Skin epidermis (tissue), 12 donors: Measurements from ENCODE around the gene MRPL21.
"Not testable (repeated sequence)": the region's sequence is repeated elsewhere in the genome, so short reads cannot be mapped to it uniquely, and the experiment has no call there.

ENCODE experiments used
- H3K27ac ChIP-seq, 21 experiments: fragments of 200-600 bp; sonication (generic) in 11 of 21; one replicate each; pipeline ENCODE4 v1.5.0; 2020; ENCODE audit warnings: mild to moderate bottlenecking in 3 of 21, inconsistent platforms in 2 of 21, moderate library complexity in 2 of 21
- H3K4me3 ChIP-seq, 7 experiments: fragments of 200-600 bp; sonication (generic) in 2 of 7; one replicate each; pipeline ENCODE4 v1.5.0; 2020; ENCODE audit warnings: inconsistent platforms in 2 of 7, mild to moderate bottlenecking in 2 of 7, moderate library complexity in 1 of 7

Gene MRPL21

DNA sequence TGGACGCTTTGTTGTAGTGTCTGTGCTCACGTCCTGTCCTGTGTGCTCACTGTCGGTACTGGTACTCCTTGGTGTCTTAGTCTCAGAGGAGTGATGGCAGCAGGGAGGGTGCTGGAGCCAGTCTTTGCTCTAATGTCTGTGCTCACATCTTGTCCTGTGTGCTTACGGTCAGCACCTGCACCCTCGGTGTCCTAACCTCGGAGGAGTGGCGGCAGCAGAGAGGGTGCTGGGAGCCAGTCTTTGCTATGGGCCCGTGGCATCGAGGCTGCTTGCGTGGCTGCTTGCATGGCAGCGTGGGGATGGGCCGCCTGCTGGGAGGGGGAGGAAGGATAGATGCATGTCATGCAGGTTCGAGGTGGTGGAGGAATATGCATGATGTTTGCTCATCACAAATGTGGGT lies 12.8 kb upstream of the MRPL21 start:
- H3K4me3 ChIP-seq = no peak overlapping the region
- no peak overlapping the region for H3K27ac ChIP-seq

DNA sequence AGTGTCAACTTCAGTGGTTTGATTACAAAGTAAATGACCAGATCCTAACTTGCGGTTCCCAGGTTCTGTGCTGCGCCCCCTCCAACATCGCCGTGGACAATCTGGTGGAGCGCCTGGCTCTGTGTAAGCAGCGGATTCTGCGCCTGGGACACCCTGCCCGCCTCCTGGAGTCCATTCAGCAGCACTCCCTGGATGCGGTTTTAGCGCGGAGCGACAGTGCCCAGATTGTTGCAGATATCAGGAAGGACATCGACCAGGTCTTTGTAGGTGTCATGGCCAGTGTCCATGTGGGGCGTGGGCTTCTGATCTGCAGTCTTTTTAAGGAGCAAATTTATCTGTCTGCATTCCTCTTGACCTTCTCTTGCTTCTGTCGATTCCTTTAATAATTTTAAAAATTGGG lies 11.1 kb upstream of the MRPL21 start:
- no peak overlapping the region for H3K27ac ChIP-seq
- H3K4me3 ChIP-seq = no peak overlapping the region

DNA sequence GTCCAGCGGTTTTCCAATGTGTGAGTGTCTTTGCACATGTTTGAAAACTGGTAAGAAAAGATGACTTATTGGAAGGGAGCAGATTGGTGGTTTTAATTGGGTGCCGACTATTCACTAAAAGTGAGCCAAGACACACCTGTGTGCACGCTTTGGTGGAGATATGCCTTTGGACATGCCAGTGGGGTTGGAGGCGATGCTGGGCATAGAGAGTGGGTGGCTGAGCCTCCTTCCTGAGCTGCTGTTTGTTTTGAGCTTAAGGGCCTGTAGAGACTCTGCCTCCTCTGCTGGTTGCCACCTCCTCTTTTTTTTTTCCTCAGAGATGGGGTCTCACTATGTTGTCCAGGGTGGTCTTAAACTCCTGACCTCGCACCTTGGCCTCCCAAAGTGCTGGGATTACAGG lies 9.6 kb upstream of the MRPL21 start:
- no peak overlapping the region for H3K27ac ChIP-seq
- H3K4me3 ChIP-seq = no peak overlapping the region

DNA sequence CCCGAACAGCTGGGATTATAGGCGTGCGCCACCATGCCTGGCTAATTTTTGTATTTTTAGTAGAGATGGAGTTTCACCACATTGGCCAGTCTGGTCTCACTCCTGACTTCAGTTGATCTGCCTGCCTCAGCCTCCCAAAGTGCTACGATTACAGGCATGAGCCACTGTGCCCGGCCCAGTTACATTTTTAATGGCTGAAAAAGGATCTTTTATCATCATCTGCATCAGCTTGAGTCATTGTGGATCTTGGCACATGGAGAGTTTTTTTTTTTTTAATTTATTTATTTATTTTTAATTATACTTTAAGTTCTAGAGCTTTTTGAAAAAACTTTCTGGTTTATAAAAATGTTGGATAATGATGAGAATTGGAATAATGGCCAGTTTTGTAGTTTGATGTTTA lies 8.6 kb upstream of the MRPL21 start:
- H3K4me3 ChIP-seq = no peak overlapping the region

DNA sequence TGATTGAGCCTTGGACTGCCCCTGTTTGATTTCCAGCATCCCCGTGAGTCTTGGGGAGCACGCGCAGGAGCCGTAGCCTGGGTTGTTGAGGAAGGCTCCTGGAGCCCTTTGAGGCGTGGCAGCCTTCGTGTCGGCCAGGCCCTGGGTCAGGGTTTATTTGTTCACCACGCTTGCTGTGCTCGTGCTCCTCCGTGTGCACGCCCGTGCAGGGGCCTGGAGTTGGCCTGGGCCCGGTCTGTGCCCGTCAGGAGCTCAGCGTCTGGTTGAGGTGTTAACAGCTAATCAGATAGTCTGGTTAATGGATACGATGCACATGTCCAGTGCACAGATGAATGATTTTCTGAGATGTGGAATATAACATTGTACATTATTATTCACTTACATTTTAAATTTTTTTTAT lies 8.1 kb upstream of the MRPL21 start:
- H3K27ac ChIP-seq = peak overlapping the region in 1 of 21 experiments; percentile 9

More for the DNA sequence above, 8.6 kb upstream of the MRPL21 start:
- H3K27ac ChIP-seq = no peak overlapping the region

DNA sequence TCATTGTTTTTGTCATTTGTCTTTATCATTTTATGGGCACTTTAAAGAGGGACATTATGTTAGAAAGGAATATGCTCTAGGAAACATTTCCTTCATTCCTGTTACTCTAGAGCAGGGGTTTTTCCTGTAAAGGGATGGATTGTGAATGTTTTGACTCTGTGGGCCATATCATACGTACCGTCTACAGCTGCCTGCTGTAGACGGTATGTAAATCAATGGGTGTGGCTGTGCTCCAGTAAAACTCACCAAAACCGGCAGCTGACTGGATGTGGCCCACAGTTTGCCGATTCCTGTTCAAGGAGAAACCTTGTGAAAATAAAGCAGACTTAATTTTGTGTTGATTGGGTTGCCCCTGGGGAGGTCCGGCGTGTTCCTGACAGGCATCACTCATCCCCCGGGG lies 7.3 kb upstream of the MRPL21 start:
- Histone ChIP-seq H3K4me3 (no peak overlapping the region), H3K27ac (no peak overlapping the region)

More for the DNA sequence above, 8.1 kb upstream of the MRPL21 start:
- no peak overlapping the region for H3K4me3 ChIP-seq

DNA sequence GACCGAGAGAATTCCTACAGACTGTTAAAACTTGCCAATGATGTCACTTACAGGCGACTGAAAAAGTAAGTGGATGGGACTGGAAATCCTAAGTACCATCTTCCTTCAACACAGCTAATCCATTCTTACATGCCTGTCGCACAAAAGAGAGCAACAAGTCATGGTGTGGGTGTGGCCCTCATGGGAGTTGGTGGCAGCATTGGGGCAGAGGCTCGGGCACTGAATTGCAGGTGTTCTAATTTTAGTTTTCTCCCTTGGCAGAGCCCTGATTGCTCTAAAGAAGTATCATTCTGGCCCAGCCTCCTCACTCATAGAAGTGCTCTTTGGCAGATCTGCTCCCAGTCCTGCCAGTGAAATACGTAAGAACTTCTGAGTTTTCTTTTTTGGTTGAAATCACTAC lies 4.6 kb upstream of the MRPL21 start:
- no peak overlapping the region for H3K4me3 ChIP-seq

DNA sequence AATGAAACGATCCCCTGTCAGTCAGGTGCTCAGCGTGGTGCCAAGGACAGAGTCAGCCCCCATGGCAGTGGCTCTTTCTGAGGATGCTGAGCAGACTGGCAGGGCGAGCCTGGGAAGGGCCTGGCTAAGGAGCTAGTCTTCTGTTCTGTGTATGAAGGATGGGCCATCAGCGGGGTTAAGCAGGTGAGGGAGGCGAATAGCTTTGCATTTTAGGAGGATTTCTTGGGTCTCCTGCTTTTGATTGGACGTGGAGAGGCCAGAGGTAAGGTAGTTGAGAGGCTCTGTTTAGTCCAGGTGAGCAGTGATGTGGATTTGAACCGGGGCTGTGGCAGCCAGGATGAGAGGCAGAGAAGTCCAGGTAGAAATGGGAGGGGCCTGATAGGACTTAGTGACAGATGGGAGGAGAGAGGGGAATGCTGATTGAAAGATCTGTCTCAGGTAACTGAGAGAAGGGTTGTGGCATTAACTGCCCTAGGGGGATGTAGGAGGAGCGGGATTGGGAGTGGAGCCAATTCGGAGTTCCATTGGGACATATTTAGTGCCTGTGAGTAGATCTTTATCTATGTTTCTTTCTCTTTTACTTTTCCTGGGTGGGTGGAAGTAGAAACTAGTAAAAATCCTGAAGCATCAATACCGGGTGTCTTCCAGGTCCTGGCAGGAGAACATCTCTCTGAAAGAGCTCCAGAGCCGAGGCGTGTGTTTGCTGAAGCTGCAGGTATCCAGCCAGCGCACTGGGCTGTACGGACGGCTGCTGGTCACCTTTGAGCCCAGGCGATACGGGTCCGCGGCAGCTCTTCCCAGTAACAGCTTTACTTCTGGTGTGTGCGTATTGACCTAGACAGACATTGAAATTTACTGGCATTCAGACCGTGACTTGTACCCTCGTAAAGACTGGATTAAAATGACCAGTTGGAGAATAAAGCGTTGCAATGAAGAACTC lies 2.1 kb upstream of the MRPL21 start:
- Histone ChIP-seq H3K27ac (no peak overlapping the region), H3K4me3 (peak overlapping the region in 1 of 7 experiments; percentile 94)

More for the DNA sequence above, 4.6 kb upstream of the MRPL21 start:
- H3K27ac ChIP-seq = no peak overlapping the region

DNA sequence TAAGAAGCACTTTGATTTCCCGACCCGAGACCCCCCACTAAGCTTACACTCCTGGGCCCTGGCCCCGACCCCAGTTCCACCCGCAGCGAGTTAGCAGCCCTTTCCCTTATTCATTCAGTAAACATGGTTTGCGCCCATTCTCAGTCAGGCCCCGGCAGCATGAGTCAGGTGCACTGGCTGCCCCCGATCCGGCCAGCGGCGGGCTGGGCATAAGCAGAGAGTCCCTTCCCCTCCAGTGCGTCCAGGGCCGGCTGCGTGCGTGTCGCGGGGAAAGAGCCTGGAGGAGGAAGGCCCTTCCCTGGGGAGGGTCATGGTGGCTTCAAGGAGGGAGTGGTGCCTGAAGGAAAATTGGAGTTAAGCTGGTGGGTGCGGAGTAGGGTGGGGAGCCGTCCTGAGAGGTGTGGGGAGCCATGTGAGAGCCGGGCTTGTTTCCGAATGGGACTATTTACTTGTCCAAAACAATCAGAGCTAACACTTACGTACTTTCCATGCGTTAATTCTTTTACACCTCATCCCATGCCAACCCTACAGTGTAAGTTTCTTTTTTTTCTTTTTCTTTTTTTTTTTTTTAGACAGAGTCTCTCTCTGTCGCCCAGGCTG lies 716 bp upstream of the MRPL21 start:
- H3K27ac ChIP-seq = peak overlapping the region; percentile 39 to 96 (median 89)
- peak overlapping the region; percentile 66 to 94 (median 75) for H3K4me3 ChIP-seq

DNA sequence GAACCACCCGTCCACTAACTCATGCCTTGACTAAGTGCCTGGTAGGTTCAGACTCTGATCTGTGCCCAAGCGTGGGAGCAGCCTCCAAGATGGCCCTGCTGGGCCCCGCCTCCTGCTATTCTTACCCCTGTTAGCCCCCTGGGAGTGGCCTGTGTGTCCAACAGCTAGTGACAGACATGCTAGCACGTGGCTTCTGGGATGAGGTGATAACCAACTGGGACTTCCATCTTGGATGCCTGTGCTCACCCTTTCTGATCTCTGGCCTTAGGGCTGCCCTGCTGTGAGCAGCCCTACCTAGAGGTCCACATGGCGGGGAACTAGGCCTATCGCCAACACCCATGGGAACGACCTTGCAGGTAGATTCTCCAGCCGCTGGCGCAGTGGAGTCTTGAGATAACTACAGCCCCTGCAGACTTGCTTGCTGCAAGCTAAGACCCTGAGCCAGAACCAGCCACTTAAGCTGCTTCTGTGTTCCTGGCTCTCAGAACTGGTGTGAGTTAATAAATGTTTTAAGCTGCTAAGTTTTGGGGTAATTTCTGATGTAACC lies 2.7 kb downstream of the MRPL21 start:
- H3K4me3 ChIP-seq = no peak overlapping the region
- H3K27ac ChIP-seq = no peak overlapping the region

DNA sequence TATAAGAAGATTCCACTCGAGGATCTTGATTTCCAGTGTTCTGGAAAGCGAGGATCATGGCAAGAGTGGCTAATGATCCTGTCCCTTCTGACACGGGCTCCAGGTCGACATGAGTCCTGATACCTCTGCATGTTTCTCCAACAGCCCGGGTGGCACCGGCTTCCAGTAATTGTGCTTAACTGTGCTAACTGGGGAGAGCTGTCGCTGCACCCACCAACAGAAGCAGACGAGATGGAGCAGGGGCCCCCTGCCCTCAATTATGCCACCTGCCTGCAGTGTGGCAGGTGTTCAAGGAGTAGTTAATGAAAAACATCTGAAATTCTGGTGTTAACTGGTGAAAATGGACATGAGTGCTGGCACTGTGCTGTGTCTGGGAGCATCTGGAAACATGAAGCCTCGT lies 6.2 kb downstream of the MRPL21 start:
- Histone ChIP-seq H3K27ac (no peak overlapping the region), H3K4me3 (no peak overlapping the region)

DNA sequence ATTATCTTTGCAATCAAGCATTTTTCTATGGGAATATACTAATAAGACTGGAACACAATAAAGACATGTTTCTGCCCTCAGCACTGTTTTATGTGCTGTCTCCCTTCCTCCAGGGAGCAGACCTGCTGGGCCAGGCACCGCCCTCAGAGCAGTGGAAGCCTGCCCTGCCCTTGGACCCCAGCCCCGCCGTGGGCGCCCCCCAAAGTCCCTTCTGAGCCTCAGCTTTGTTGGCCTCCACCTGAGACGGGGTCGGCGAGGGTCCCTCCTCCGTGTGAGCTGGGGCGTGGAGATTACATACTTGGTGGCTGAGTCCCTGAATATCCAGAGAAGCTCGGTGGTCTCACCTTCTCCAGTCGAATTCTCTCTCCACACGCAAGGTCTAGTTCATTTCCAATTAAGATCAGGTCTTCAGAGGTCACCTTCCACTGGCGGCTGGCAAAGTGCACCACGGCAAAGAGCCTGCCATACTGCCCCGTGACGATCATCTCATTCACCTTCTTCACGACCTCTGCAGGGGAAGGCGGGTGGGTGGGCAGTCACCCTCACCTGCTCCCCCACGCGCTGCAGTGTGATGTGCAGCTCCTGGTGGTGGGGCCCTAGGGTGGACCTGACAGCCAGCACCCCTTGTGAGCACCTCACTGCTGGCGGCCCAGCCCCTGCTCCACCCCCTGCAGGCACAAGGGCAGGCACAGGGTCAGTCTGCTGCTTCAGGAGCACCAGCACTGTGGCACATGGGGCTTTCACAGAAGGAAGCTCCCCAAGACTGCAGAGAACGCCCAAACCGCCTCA lies 7.3 kb downstream of the MRPL21 start:
- Histone ChIP-seq H3K27ac (no peak overlapping the region), H3K4me3 (no peak overlapping the region)

DNA sequence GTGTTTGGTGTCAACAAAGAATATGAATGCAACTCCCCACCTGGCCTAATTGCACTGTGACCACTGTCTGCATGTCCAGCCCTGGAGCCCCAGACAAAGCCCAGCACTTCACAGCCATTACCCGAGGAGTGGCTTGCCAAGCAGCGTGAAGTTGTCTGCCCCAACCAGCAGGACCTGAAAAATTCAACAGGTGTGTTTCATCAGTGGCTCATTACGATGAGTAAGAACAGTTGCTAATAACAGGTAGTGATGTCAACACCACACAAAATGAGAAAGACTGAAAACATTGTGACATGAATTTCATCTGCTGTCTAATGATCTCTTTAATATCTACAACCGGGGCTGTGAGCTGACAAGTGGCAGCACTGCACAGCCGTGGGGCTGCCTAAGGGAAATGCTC lies 10.3 kb downstream of the MRPL21 start:
- H3K4me3 ChIP-seq = no peak overlapping the region
- peak overlapping the region in 3 of 21 experiments; percentile 10 to 39 (median 17) for H3K27ac ChIP-seq

DNA sequence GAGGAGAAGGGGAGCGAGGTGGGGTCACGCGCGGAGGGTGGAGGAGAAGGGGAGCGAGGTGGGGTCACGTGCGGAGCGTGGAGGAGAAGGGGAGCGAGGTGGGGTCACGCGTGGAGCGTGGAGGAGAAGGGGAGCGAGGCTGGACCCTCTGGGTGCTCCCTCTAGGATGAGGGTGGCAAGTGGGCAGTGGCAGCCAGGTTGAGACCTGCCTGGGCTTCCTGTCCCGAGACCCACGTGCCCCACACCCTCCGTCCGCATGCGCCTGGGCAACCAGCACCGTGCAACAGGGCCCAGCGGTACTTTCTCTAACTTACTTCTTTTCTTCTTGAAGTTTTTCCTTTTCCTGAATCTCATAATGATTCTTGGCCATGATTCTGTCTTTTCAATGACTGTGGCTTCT lies 11.1 kb downstream of the MRPL21 start:
- H3K4me3 ChIP-seq = no peak overlapping the region
- peak overlapping the region in 3 of 21 experiments; percentile 10 to 39 (median 17) for H3K27ac ChIP-seq

DNA sequence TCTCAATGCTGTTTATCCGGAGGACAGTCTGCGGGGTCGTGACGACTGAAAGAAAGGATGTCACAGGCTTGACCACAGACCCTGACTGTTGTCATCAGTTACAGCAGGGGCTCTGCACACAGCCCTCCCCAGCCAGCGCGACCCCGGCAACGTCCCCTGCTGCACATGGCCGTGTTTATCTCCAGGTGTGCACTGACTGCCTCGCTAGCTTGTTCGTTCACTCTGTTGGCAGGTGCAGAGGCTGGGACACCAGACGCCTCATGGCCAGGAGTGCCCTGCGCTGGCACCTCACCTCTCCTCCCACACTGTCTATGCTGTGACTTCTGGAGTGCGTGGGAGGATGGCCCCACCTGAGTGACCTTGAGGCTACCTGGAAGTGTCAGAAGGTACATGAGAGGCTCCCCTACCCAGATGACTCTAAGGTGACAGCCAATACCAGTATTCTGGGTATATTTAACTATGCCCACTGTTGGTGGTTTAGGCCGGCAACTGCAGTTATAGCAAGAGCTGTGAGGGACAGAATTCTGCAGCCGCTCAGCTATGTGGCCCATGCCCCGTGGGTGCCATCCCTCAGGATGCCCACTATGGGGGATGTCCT lies 12.2 kb downstream of the MRPL21 start:
- Histone ChIP-seq H3K4me3 (no peak overlapping the region), H3K27ac (peak overlapping the region in 14 of 21 experiments; percentile 21 to 78 (median 56))

DNA sequence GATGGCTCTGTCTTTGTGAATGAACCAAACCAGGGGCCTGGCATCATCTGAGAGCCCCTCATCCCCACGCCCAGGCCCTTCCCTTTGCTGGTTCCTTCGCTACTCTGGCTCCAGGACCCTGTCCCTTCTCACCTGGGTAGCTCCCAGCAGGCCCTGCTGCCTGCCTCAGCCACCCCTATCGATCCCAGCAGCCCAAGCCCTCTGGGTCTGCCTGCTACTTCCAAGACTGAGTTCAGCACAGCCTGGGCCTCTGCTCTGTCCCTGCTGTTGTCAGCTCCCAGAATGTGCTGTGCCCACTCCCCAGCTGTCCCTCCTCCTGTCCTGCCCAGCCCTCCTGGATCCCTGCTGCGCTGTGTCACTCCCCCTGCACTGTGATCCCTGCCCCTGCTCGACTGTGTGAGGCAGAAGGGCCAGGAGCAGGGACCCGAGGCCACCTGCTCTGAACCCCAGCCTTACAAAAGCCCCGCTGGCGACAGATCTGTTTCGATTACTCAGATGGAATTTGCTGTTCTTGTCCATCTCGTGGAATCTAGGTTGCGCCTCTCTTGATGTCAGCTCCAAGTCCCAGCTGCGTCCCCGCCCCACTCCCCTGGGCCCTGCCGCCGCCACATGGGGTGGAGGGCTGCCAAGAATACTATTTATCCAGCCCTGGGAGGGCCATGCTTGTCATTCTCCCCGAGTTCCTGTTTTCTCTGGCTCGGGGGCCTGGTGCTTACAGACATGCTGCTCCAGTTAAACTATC lies 13.0 kb downstream of the MRPL21 start:
- Histone ChIP-seq H3K4me3 (no peak overlapping the region), H3K27ac (peak overlapping the region in 17 of 21 experiments; percentile 23 to 82 (median 63))

DNA sequence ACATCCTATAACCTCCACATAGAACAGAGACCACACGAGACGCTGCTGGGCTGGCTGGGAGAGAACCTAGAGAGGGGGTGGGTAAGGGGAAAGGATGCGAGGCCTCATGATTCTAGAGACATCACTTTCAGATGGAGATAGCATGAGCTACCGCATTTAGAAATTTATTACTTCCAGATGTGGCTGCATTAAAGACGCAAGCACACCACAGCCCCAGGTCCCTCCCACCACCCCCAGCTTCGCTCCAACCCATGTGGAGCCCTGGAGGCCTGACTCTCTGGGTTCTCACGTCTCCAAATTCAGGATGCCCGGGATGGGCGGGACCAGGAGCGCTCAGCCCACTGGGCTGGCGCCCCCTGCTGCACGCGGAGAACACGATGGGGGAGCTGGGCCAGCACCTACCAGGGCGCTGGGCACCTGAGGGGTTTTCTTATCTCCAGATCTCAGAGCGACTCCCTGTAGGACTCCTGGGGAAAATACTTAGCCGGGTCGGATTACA lies 13.6 kb downstream of the MRPL21 start:
- Histone ChIP-seq H3K27ac (peak overlapping the region in 15 of 21 experiments; percentile 23 to 82 (median 63)), H3K4me3 (no peak overlapping the region)

DNA sequence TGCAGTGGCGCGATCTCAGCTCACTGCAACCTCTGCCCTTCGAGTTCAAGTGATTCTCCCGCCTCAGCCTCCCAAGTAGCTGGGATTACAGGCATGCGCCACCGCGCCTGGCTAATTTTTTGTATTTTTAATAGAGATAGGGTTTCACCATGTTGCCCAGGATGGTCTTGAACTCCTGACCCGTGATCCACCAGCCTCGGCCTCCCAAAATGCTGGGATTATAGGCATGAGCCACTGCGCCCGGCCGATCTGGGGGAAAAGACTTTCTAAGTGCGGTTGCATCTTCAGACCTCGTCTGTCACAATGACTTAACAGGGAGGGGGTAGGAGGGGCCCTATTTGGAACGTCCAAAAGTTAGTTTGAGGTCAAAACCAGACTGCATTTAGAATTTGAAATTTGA lies 18.8 kb downstream of the MRPL21 start:
- not testable (repeated sequence) for H3K27ac ChIP-seq, H3K4me3 ChIP-seq

DNA sequence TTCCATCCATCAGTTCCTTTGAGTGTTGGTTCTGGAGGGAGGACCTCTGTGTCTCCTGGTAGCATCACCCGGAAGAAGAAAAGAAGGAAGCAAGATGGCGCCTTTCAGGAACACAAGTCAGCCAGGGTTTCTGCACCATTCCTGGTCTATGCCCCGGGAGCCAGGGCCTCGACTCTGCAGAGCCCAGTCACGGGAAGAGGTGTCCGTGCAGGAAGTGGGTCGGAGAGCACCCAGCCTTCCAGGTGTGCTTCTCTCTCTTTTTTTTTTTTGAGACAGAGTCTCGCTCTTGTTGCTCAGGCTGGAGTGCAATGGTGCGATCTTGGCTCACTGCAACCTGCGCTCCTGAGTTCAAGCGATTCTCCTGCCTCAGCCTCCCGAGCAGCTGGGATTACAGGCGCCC lies 21.2 kb downstream of the MRPL21 start:
- Histone ChIP-seq H3K4me3 (no peak overlapping the region), H3K27ac (no peak overlapping the region)
